Mesenteric fat pad (tissue), 1 donor: ENCODE data around the gene TAOK1. TPM values are rescaled to one million over a fixed set of nuclear protein-coding genes. Genes with fewer than 3 reads are reported as not detected.

Experiments used
- DNase-seq: peaks from one replicate; pipeline ENCODE4 v3.0.0-alpha.2; 2020; ENCODE audit warnings: low spot score
- total RNA-seq: library from RNA; stranded (reverse); fragmentation: NEBNext Ultra II Directional; extraction: Animal tissue kit (Norgen Biotek cat#: 25700); gene quantifications from one replicate; pipeline ENCODE4 v1.2.1, GENCODE V29; 2021
- donor health status: DM: yes; HTN: yes; CAD: no.

TAOK1 gene
- total RNA-seq, 1 donor from 2014 or later: 99.0 TPM

- DNase-seq: no peak
These were observed 202.8 kb downstream of the TAOK1 start, which contains the start of gene ANKRD13B for GRCh38 chr17:29592850-29593551. TSS of gene ANKRD13B (plus strand) at chr17:29593132. CDS start at chr17:29593622, 490 bp downstream.

DNA sequence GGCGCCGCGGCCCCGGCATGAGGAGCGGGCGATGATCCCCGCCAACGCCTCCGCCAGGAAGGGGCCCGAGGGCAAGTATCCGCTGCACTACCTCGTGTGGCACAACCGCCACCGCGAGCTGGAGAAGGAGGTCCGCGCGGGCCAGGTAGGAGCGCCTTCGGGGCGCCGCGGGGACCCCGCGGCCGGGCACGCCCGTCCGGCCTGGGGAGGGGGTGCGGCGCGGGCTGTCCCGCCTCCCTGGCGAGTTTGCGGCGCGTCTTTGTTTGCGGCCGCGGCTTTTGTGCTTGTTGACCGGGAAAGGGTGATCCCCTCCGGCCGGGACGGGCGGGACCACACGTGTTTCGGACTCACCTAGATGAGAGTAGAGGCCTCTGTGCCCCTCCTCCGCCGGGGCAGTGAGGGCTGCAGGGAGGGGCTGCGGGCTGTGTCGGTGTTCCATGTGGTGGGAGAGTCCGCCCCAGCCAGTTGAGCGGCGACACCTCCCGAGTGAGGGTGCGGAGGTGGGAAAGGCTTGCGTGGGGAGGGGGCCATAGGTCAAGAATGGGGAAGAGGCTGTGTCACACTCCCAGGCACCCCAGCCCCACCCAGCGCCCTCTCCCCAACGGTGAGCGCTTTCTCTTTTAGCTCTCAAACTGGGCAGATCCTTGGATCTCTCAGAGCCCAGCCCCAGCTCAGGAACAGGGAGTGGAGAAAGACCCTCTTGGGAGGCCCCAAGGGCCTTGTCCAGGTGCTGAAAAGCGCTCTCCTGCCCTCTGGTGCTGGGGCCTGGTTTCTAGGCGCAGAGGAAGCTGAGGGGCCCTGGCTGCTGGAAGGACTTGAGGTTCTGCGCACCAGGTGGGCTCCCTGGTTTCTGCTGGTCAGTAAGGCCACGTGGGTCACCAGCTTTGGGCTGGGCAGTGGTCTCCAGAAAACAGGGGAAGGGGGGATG, 203.7 kb downstream of the TAOK1 start:
- no peak for DNase-seq

DNA sequence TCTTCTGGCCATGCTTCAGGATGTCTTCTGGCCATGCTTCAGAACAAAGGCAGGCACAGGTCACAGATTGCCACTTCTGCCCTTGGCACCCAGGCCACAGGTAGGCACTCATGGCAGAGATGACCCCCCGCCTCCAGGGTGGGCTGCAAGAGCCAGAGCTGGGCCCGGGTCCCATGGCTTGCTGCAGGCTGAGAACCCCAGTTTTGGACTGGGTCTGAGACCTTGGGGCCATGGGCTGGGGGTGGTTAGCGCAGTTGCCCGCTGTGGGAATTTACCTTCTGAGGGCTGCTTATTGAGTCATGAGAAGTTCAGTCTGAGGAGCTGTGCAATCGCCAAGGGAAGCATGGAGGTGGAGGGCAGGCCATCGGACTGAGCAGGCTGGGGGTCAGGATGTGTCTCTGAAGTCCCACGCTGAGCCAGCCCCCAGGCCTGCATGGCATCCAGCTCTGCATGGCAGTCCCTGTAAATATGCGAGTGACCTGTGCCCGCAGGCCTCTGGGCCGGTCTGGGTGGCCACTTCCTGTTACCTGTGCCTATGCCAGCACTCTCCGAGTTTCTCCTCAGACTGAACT, 204.4 kb downstream of the TAOK1 start:
- DNase-seq: no peak

GRCh38 chr17:29595107-29595942, 205.2 kb downstream of the TAOK1 start:
- DNase-seq: no peak

GRCh38 chr17:29595943-29596774, 206.0 kb downstream of the TAOK1 start:
- no peak for DNase-seq

- DNase-seq: no peak
These were observed 206.6 kb downstream of the TAOK1 start for GRCh38 chr17:29596811-29597210.

DNA sequence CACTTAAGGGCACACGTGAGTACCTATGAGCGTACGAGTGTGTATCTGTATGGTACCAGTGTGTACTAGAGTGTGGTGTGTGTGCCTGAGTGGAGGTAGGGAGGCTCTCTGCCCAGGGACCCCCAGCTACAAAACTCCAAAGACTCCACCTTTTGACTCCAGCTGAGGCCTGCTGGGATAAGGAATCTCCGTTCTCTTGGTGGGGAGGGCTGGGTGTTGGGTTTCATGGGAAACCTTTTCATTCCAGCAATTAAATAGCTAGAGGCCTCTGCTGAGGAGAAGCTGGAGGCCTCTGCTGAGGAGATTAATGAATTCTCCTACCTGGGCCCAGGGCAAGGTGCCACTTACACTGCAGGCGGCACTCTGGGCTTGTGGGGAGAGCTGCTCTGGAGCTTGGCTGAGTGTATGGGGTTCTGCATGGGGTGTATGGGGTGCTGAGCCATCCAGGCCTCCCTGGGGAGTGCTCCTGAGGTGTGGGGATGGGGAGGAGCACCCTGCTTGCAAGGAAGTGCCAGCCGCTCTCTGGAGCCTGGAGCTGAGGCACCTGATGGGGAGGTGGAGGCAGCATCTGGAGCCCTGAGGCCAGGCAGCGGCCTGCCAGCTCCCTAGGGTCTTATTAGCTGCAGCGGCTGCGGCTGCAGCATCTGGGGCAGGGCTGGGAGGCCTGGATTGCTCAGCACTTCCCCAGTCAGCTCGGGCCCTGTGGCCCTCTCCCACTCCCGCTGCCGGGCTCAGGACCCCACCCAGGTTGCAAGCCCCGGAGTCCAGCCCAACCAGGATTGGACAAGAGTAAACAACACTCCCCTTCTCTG, 207.4 kb downstream of the TAOK1 start:
- no peak for DNase-seq

Other genes starting within 250 kb of the TAOK1 start
- gene MYO18A, start 210.0 kb upstream of the TAOK1 start, total RNA-seq: 48.6 TPM
- not detected for gene CRYBA1, start 143.5 kb upstream of the TAOK1 start, total RNA-seq
- gene NUFIP2, start 96.2 kb upstream of the TAOK1 start, total RNA-seq: 51.7 TPM
- gene ABHD15, start 176.7 kb downstream of the TAOK1 start, total RNA-seq: 38.3 TPM
- gene TP53I13, start 178.3 kb downstream of the TAOK1 start, total RNA-seq: 75.2 TPM
- 47.7 TPM for gene GIT1, start 199.3 kb downstream of the TAOK1 start, total RNA-seq
- gene ANKRD13B, start 202.8 kb downstream of the TAOK1 start, total RNA-seq: 11.5 TPM
- 7.1 TPM for gene CORO6, start 232.5 kb downstream of the TAOK1 start, total RNA-seq